Body of pancreas (tissue), 4 donors: Measurements from ENCODE around the gene TMSB15C.
"Not testable (repeated sequence)": the region's sequence is repeated elsewhere in the genome, so short reads cannot be mapped to it uniquely, and the experiment has no call there.

Source experiments
- POLR2A ChIP-seq, 3 donors: fragments of 450-650 bp; IDR thresholded peaks; one replicate each; pipeline ENCODE4 v1.6.1; 2016; ENCODE audit warnings: antibody characterized with exemption in 3 of 3, mild to moderate bottlenecking in 2 of 3
- TF ChIP-seq, protein P1 (sequence below), 7 experiments: fragments of 450-650 bp in 4 of 7; fragments of 200-600 bp in 3 of 7; sonication (generic) in 3 of 7; IDR thresholded peaks; one replicate each; pipeline ENCODE4 v1.5.1; 2016 to 2019; ENCODE audit warnings: antibody characterized with exemption in 7 of 7

DNA sequence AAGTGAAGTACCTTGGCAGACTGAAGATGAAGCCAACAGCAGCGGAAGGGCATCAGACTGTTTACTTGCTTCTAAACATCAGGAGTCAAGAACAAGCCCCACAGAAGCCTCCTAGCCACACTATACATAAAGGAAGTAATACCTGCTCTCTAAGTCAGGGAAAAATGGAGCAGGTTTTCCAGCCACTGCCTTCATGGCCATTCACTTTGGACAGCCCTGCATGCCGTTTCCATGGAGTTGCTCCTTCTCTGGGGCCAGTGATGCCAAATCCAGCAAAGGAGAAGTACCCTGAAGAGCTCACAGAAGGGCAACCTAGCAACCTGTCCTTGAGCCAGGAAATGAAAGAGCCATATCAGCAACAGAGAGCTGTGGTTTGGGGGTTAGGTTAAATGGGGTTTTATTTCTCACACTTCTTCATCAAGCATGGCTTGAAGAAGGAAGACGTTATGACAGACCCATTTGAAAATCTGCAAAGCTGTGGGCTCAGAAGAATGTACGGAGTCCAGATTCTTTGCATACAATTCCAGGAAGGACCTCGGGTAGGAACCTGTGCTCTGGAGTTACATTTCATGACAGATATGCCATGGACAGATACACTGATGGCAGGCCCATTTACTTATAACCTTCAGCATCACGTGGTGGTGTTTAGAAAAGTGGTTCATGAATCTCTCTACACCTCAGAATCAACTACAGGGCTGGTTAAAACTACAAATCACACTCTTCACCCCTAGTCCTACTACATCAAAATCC lies 34.6 kb upstream of the TMSB15C start:
- TF ChIP-seq, protein P1, sequence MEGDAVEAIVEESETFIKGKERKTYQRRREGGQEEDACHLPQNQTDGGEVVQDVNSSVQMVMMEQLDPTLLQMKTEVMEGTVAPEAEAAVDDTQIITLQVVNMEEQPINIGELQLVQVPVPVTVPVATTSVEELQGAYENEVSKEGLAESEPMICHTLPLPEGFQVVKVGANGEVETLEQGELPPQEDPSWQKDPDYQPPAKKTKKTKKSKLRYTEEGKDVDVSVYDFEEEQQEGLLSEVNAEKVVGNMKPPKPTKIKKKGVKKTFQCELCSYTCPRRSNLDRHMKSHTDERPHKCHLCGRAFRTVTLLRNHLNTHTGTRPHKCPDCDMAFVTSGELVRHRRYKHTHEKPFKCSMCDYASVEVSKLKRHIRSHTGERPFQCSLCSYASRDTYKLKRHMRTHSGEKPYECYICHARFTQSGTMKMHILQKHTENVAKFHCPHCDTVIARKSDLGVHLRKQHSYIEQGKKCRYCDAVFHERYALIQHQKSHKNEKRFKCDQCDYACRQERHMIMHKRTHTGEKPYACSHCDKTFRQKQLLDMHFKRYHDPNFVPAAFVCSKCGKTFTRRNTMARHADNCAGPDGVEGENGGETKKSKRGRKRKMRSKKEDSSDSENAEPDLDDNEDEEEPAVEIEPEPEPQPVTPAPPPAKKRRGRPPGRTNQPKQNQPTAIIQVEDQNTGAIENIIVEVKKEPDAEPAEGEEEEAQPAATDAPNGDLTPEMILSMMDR (IDR thresholded peaks at IDR 0.05), result not testable (repeated sequence)
- not testable (repeated sequence) for TF ChIP-seq POLR2A (IDR thresholded peaks at IDR 0.05)
